GM10266 (cell line): ENCODE data around the gene CAMSAP3.
A peak's percentile ranks its signal among the peaks of the same experiment; 100 is the strongest.

Experiments
- DNase-seq: peaks from one replicate; pipeline ENCODE4 v3.0.0; 2012; ENCODE audit errors: extremely low spot score
- CTCF ChIP-seq: IDR thresholded peaks from 2 replicates; pipeline ENCODE4 v1.5.1; 2012; ENCODE audit warnings: mild to moderate bottlenecking, low read depth; ENCODE audit not compliant: control insufficient read depth, insufficient read depth; ENCODE audit errors: missing control alignments

CAMSAP3 gene

GRCh38 chr19:7628589-7629311, 33.1 kb downstream of the CAMSAP3 start:
- TF ChIP-seq CTCF, result no peak
- DNase-seq, result no peak

- peak; percentile 99 for DNase-seq
- no peak for TF ChIP-seq CTCF
Observed at GRCh38 chr19:7629347-7630054, 33.8 kb downstream of the CAMSAP3 start, which contains the start of the genes PET100 and XAB2. Gene PET100 (plus strand): TSS chr19:7629793. CDS start chr19:7629834, 41 bp downstream. Gene XAB2 (minus strand): TSS chr19:7629545. CDS start chr19:7629527, 18 bp downstream.

- no peak for DNase-seq
- no peak for TF ChIP-seq CTCF
Observed at GRCh38 chr19:7631577-7631976, 35.9 kb downstream of the CAMSAP3 start.

GRCh38 chr19:7632340-7633203, 36.9 kb downstream of the CAMSAP3 start:
- DNase-seq, result no peak
- TF ChIP-seq CTCF, result no peak

GRCh38 chr19:7633698-7634097, 38.0 kb downstream of the CAMSAP3 start, which contains the start of gene PCP2:
Gene PCP2 (minus strand): TSS chr19:7633719. CDS start chr19:7633457, 262 bp downstream.
- no peak for TF ChIP-seq CTCF
- no peak for DNase-seq

- no peak for TF ChIP-seq CTCF
- DNase-seq, result no peak
Observed at GRCh38 chr19:7635670-7636069, 40.0 kb downstream of the CAMSAP3 start.
